WTC11 (cell line): ENCODE measurements around the gene METRN. TPM values are rescaled to one million over a fixed set of nuclear protein-coding genes. Genes with fewer than 3 reads are reported as not detected.

Source experiments
- ATAC-seq: fragments of 200-7000 bp; cut with Tn5 transposase; 2 replicates; pipeline ENCODE4 v1.10.0; 2021; ENCODE audit warnings: mild to moderate bottlenecking, moderate library complexity
- CTCF ChIA-PET: fragments of 300-600 bp; sonication (Branson Sonifier 250); formaldehyde crosslinking; loops from one replicate; lab custom pipeline; 2021; ENCODE audit warnings: antibody characterized with exemption; lab: Charles Lee
- POLR2A ChIA-PET: fragments of 350-600 bp; sonication (Branson Sonifier 250); formaldehyde crosslinking; loops from one replicate; lab custom pipeline; 2021; ENCODE audit warnings: antibody characterized with exemption; lab: Charles Lee
- DNase-seq: peaks from one replicate; pipeline ENCODE4 v3.0.0; 2021; ENCODE audit warnings: low spot score
- H3K27ac Mint-ChIP-seq: 2 replicates; pipeline ENCODE4 v1.8.0; 2021; ENCODE audit warnings: mixed read lengths
- H3K27me3 Mint-ChIP-seq: 2 replicates; pipeline ENCODE4 v1.8.0; 2021; ENCODE audit warnings: low read depth, mild to moderate bottlenecking, moderate library complexity, mixed read lengths
- H3K36me3 Mint-ChIP-seq: 2 replicates; pipeline ENCODE4 v1.8.0; 2021; ENCODE audit warnings: mixed read lengths
- H3K4me1 Mint-ChIP-seq: 2 replicates; pipeline ENCODE4 v1.8.0; 2022; ENCODE audit warnings: mixed read lengths
- H3K4me3 Mint-ChIP-seq: 2 replicates; pipeline ENCODE4 v1.8.0; 2021; ENCODE audit warnings: mild to moderate bottlenecking, moderate library complexity, mixed read lengths
- H3K9me3 Mint-ChIP-seq: 2 replicates; pipeline ENCODE4 v1.8.0; 2021; ENCODE audit warnings: mixed read lengths
- ATF1 ChIP-seq: sonication (generic); formaldehyde crosslinking; IDR thresholded peaks from 2 replicates; pipeline ENCODE4 v1.8.1; 2023; ENCODE audit warnings: mild to moderate bottlenecking, moderate library complexity, missing genetic modification reagents
- CBFB ChIP-seq: sonication (generic); formaldehyde crosslinking; IDR thresholded peaks from 2 replicates; pipeline ENCODE4 v1.8.1; 2022; ENCODE audit warnings: mild to moderate bottlenecking, low read depth, missing genetic modification reagents
- CREM ChIP-seq: sonication (generic); formaldehyde crosslinking; IDR thresholded peaks from 2 replicates; pipeline ENCODE4 v1.8.1; 2022; ENCODE audit warnings: mild to moderate bottlenecking, missing genetic modification reagents, moderate library complexity
- ESRRA ChIP-seq: sonication (generic); formaldehyde crosslinking; IDR thresholded peaks from 2 replicates; pipeline ENCODE4 v1.8.1; 2022; ENCODE audit warnings: mild to moderate bottlenecking, missing genetic modification reagents, borderline replicate concordance
- FOXP1 ChIP-seq: sonication (generic); formaldehyde crosslinking; IDR thresholded peaks from 2 replicates; pipeline ENCODE4 v1.8.0; 2022; ENCODE audit warnings: missing genetic modification reagents, mild to moderate bottlenecking, moderate library complexity, borderline replicate concordance
- HMGA2 ChIP-seq: fragments of 250-450 bp; sonication (Bioruptor Pico); IDR thresholded peaks from 2 replicates; pipeline ENCODE4 v1.4.0; 2021; ENCODE audit warnings: mild to moderate bottlenecking, moderate library complexity
- MXD4 ChIP-seq: fragments of 250-450 bp; sonication (Bioruptor Pico); IDR thresholded peaks from 2 replicates; pipeline ENCODE4 v1.8.0; 2021; ENCODE audit warnings: mild to moderate bottlenecking, moderate library complexity, borderline replicate concordance
- NR3C1 ChIP-seq: sonication (generic); formaldehyde crosslinking; conservative IDR thresholded peaks from 2 replicates; pipeline ENCODE4 v1.8.1; 2023; ENCODE audit warnings: low read depth, mild to moderate bottlenecking, missing genetic modification reagents
- OVOL2 ChIP-seq: fragments of 250-450 bp; sonication (Bioruptor Pico); IDR thresholded peaks from 2 replicates; pipeline ENCODE4 v1.9.0; 2021; ENCODE audit warnings: mild to moderate bottlenecking, borderline replicate concordance
- SMAD3 ChIP-seq: sonication (generic); formaldehyde crosslinking; IDR thresholded peaks from 2 replicates; pipeline ENCODE4 v1.8.0; 2022; ENCODE audit warnings: missing genetic modification reagents, mild to moderate bottlenecking, borderline replicate concordance
- TCF7 ChIP-seq: sonication (generic); formaldehyde crosslinking; IDR thresholded peaks from 2 replicates; pipeline ENCODE4 v1.8.0; 2022; ENCODE audit warnings: mild to moderate bottlenecking, low read depth, missing genetic modification reagents, moderate library complexity
- TEAD4 ChIP-seq: sonication (generic); formaldehyde crosslinking; IDR thresholded peaks from 2 replicates; pipeline ENCODE4 v1.8.0; 2022; ENCODE audit warnings: mild to moderate bottlenecking, missing genetic modification reagents
- USF1 ChIP-seq: sonication (generic); formaldehyde crosslinking; IDR thresholded peaks from 2 replicates; pipeline ENCODE4 v1.8.0; 2022; ENCODE audit warnings: mild to moderate bottlenecking, missing genetic modification reagents
- ZBTB21 ChIP-seq: sonication (generic); formaldehyde crosslinking; IDR thresholded peaks from 2 replicates; pipeline ENCODE4 v1.8.1; 2023; ENCODE audit warnings: mild to moderate bottlenecking, missing genetic modification reagents, borderline replicate concordance
- ZNF396 ChIP-seq: fragments of 250-450 bp; sonication (Bioruptor Pico); IDR thresholded peaks from 2 replicates; pipeline ENCODE4 v1.8.0; 2021; ENCODE audit warnings: mild to moderate bottlenecking, moderate library complexity, borderline replicate concordance
- ZNF671 ChIP-seq: fragments of 250-450 bp; sonication (Bioruptor Pico); IDR thresholded peaks from 2 replicates; pipeline ENCODE4 v1.8.0; 2021; ENCODE audit warnings: mild to moderate bottlenecking
- total RNA-seq: library from RNA; stranded (reverse); gene quantifications from 3 replicates; pipeline ENCODE4 v1.2.3, GENCODE V29; 2021
- TF ChIP-seq, protein P1 (sequence below): sonication (generic); formaldehyde crosslinking; IDR thresholded peaks from 2 replicates; pipeline ENCODE4 v1.8.0; 2022; ENCODE audit warnings: mild to moderate bottlenecking, missing genetic modification reagents
- TF ChIP-seq, protein P2 (sequence below): sonication (generic); formaldehyde crosslinking; IDR thresholded peaks from 2 replicates; pipeline ENCODE4 v1.8.1; 2023; ENCODE audit warnings: mild to moderate bottlenecking, missing genetic modification reagents, moderate library complexity
- TF ChIP-seq, protein P3 (sequence below): sonication (generic); formaldehyde crosslinking; IDR thresholded peaks from 2 replicates; pipeline ENCODE4 v1.8.1; 2022; ENCODE audit warnings: mild to moderate bottlenecking, missing genetic modification reagents, moderate library complexity, borderline replicate concordance
- TF ChIP-seq, protein P4 (sequence below): fragments of 200-600 bp; IDR thresholded peaks from 2 replicates; pipeline ENCODE4 v1.8.0; 2022; ENCODE audit warnings: antibody characterized with exemption
- TF ChIP-seq, protein P5 (sequence below): sonication (generic); formaldehyde crosslinking; IDR thresholded peaks from 2 replicates; pipeline ENCODE4 v1.8.1; 2023; ENCODE audit warnings: mild to moderate bottlenecking, missing genetic modification reagents, moderate library complexity
- TF ChIP-seq, protein P6 (sequence below): sonication (generic); formaldehyde crosslinking; conservative IDR thresholded peaks from 2 replicates; pipeline ENCODE4 v1.8.1; 2022; ENCODE audit warnings: mild to moderate bottlenecking, missing genetic modification reagents
- TF ChIP-seq, protein P7 (sequence below): fragments of 250-450 bp; sonication (Bioruptor Pico); IDR thresholded peaks from 2 replicates; pipeline ENCODE4 v1.9.0; 2021; ENCODE audit warnings: mild to moderate bottlenecking, borderline replicate concordance

The METRN gene
- total RNA-seq, 1 experiment from 2014 or later, result 30.9 TPM

GRCh38 chr16:766820-767640, 52.1 kb downstream of the METRN start:
- no peaks in the 10 kb centered on the region for H3K36me3 Mint-ChIP-seq
- ATAC-seq, result no peak
- DNase-seq, result no peak
- POLR2A ChIA-PET, result no interaction called here
- TF ChIP-seq ZBTB21 (CRISPR knock-in tag), result no peak
- no peak for TF ChIP-seq NR3C1 (CRISPR knock-in tag)
- TF ChIP-seq USF1 (CRISPR knock-in tag), result no peak
- no peak for TF ChIP-seq ATF1
- H3K27me3 Mint-ChIP-seq, result no peaks in the 10 kb centered on the region
- H3K4me1 Mint-ChIP-seq, result no peaks in the 10 kb centered on the region
- H3K27ac Mint-ChIP-seq, result no peak overlapping the region
- H3K4me3 Mint-ChIP-seq, result no peak overlapping the region
- CTCF ChIA-PET, result interaction anchor here (1.4 kb wide), 1 partner anchor 23 kb away, joined by 4 read pairs; no protein-coding TSS in a partner anchor
- no peaks in the 10 kb centered on the region for H3K9me3 Mint-ChIP-seq

DNA sequence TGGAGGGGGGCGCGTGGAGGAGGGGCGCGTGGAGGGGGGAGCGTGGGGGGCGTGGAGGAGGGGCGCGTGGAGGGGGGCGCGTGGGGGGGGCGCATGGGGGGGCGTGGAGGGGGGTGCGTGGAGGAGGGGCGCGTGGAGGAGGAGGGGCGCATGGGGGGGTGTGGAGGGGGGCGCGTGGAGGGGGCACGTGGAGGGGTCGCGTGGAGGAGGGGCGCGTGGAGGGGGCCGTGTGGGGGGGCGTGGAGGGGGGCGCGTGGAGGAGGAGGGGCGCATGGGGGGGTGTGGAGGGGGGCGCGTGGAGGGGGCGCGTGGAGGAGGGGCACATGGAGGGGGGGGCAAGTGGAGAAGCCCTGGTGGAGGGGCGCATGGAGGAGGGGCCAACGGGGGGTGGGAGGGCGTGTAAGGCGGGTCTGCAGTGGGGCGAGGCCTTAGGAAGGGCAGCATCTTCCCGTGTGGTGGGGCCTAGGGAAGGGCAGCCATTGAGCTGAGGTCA, 52.9 kb downstream of the METRN start:
- Mint-ChIP-seq H3K36me3 (no peaks in the 10 kb centered on the region), H3K27me3 (no peaks in the 10 kb centered on the region), H3K27ac (no peak overlapping the region), H3K4me1 (no peaks in the 10 kb centered on the region), H3K4me3 (no peak overlapping the region), H3K9me3 (no peaks in the 10 kb centered on the region)
- no peak for TF ChIP-seq HMGA2 (CRISPR knock-in tag)
- TF ChIP-seq ZNF671 (CRISPR knock-in tag), result no peak
- no peak for TF ChIP-seq CBFB
- TF ChIP-seq, protein P1, sequence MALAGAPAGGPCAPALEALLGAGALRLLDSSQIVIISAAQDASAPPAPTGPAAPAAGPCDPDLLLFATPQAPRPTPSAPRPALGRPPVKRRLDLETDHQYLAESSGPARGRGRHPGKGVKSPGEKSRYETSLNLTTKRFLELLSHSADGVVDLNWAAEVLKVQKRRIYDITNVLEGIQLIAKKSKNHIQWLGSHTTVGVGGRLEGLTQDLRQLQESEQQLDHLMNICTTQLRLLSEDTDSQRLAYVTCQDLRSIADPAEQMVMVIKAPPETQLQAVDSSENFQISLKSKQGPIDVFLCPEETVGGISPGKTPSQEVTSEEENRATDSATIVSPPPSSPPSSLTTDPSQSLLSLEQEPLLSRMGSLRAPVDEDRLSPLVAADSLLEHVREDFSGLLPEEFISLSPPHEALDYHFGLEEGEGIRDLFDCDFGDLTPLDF, result no peak
- TF ChIP-seq, protein P2, sequence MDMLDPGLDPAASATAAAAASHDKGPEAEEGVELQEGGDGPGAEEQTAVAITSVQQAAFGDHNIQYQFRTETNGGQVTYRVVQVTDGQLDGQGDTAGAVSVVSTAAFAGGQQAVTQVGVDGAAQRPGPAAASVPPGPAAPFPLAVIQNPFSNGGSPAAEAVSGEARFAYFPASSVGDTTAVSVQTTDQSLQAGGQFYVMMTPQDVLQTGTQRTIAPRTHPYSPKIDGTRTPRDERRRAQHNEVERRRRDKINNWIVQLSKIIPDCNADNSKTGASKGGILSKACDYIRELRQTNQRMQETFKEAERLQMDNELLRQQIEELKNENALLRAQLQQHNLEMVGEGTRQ (CRISPR knock-in tag), result no peak
- no peak for TF ChIP-seq FOXP1 (CRISPR knock-in tag)
- TF ChIP-seq, protein P3, sequence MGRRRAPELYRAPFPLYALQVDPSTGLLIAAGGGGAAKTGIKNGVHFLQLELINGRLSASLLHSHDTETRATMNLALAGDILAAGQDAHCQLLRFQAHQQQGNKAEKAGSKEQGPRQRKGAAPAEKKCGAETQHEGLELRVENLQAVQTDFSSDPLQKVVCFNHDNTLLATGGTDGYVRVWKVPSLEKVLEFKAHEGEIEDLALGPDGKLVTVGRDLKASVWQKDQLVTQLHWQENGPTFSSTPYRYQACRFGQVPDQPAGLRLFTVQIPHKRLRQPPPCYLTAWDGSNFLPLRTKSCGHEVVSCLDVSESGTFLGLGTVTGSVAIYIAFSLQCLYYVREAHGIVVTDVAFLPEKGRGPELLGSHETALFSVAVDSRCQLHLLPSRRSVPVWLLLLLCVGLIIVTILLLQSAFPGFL (CRISPR knock-in tag), result no peak
- no peak for TF ChIP-seq OVOL2 (CRISPR knock-in tag)
- TF ChIP-seq ESRRA (CRISPR knock-in tag), result no peak
- TF ChIP-seq, protein P4, sequence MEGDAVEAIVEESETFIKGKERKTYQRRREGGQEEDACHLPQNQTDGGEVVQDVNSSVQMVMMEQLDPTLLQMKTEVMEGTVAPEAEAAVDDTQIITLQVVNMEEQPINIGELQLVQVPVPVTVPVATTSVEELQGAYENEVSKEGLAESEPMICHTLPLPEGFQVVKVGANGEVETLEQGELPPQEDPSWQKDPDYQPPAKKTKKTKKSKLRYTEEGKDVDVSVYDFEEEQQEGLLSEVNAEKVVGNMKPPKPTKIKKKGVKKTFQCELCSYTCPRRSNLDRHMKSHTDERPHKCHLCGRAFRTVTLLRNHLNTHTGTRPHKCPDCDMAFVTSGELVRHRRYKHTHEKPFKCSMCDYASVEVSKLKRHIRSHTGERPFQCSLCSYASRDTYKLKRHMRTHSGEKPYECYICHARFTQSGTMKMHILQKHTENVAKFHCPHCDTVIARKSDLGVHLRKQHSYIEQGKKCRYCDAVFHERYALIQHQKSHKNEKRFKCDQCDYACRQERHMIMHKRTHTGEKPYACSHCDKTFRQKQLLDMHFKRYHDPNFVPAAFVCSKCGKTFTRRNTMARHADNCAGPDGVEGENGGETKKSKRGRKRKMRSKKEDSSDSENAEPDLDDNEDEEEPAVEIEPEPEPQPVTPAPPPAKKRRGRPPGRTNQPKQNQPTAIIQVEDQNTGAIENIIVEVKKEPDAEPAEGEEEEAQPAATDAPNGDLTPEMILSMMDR, result no peak
- TF ChIP-seq, protein P5, sequence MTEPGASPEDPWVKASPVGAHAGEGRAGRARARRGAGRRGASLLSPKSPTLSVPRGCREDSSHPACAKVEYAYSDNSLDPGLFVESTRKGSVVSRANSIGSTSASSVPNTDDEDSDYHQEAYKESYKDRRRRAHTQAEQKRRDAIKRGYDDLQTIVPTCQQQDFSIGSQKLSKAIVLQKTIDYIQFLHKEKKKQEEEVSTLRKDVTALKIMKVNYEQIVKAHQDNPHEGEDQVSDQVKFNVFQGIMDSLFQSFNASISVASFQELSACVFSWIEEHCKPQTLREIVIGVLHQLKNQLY (CRISPR knock-in tag), result no peak
- TF ChIP-seq TCF7 (CRISPR knock-in tag), result no peak
- TF ChIP-seq TEAD4 (CRISPR knock-in tag), result no peak
- TF ChIP-seq MXD4 (CRISPR knock-in tag), result no peak
- TF ChIP-seq, protein P6, sequence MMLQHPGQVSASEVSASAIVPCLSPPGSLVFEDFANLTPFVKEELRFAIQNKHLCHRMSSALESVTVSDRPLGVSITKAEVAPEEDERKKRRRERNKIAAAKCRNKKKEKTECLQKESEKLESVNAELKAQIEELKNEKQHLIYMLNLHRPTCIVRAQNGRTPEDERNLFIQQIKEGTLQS (CRISPR knock-in tag), result no peak
- no peak for TF ChIP-seq CREM (CRISPR knock-in tag)
- no peak for TF ChIP-seq SMAD3
- no peak for TF ChIP-seq ZNF396
- TF ChIP-seq, protein P7, sequence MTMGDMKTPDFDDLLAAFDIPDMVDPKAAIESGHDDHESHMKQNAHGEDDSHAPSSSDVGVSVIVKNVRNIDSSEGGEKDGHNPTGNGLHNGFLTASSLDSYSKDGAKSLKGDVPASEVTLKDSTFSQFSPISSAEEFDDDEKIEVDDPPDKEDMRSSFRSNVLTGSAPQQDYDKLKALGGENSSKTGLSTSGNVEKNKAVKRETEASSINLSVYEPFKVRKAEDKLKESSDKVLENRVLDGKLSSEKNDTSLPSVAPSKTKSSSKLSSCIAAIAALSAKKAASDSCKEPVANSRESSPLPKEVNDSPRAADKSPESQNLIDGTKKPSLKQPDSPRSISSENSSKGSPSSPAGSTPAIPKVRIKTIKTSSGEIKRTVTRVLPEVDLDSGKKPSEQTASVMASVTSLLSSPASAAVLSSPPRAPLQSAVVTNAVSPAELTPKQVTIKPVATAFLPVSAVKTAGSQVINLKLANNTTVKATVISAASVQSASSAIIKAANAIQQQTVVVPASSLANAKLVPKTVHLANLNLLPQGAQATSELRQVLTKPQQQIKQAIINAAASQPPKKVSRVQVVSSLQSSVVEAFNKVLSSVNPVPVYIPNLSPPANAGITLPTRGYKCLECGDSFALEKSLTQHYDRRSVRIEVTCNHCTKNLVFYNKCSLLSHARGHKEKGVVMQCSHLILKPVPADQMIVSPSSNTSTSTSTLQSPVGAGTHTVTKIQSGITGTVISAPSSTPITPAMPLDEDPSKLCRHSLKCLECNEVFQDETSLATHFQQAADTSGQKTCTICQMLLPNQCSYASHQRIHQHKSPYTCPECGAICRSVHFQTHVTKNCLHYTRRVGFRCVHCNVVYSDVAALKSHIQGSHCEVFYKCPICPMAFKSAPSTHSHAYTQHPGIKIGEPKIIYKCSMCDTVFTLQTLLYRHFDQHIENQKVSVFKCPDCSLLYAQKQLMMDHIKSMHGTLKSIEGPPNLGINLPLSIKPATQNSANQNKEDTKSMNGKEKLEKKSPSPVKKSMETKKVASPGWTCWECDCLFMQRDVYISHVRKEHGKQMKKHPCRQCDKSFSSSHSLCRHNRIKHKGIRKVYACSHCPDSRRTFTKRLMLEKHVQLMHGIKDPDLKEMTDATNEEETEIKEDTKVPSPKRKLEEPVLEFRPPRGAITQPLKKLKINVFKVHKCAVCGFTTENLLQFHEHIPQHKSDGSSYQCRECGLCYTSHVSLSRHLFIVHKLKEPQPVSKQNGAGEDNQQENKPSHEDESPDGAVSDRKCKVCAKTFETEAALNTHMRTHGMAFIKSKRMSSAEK (CRISPR knock-in tag), result no peak
- CTCF ChIA-PET, result no interaction called here
- DNase-seq (no peak), ATAC-seq (peak; percentile 16)
- POLR2A ChIA-PET, result no interaction called here
